Prostate gland (tissue), 2 donors: ENCODE measurements around the gene ELK4. TPM values are rescaled to one million over a fixed set of nuclear protein-coding genes. Genes with fewer than 3 reads are reported as not detected.

ENCODE experiments used
- DNase-seq: peaks from one replicate; pipeline ENCODE4 v3.0.0-alpha.2; 2019; ENCODE audit warnings: low spot score
- H3K27ac ChIP-seq, 2 donors: fragments of 200-600 bp; sonication (generic); 2 replicates each; pipeline ENCODE4 v1.5.1; 2017 to 2019
- H3K27me3 ChIP-seq: fragments of 200-600 bp; sonication (generic); replicated peaks from 2 replicates; pipeline ENCODE4 v1.5.1; 2019; ENCODE audit not compliant: insufficient read depth
- H3K36me3 ChIP-seq, 2 donors: fragments of 200-600 bp; sonication (generic); 1 replicate in 1 of 2; 2 replicates in 1 of 2; pipeline versions ENCODE4 v1.5.1 to v1.8.1; 2017 to 2019
- H3K4me1 ChIP-seq: fragments of 200-600 bp; sonication (generic); replicated peaks from 2 replicates; pipeline ENCODE4 v1.5.1; 2019
- H3K4me3 ChIP-seq, 2 donors: fragments of 200-600 bp; sonication (generic); 2 replicates each; pipeline ENCODE4 v1.5.1; 2017 to 2019
- H3K9me3 ChIP-seq: fragments of 200-600 bp; sonication (generic); 2 replicates; pipeline ENCODE4 v1.5.1; 2017
- CTCF ChIP-seq, 4 experiments: fragments of 200-600 bp in 2 of 4; fragments of 450-650 bp in 2 of 4; sonication (generic) in 2 of 4; IDR thresholded peaks; 1 replicate in 3 of 4; 2 replicates in 1 of 4; pipeline ENCODE4 v1.5.1; 2016 to 2019; ENCODE audit warnings: antibody characterized with exemption in 4 of 4, mild to moderate bottlenecking in 2 of 4, moderate library complexity in 2 of 4
- POLR2A ChIP-seq: fragments of 450-650 bp; IDR thresholded peaks from one replicate; pipeline ENCODE4 v1.6.1; 2016; ENCODE audit warnings: antibody characterized with exemption, mild to moderate bottlenecking
- POLR2AphosphoS5 ChIP-seq: sonication (generic); formaldehyde crosslinking; IDR thresholded peaks from one replicate; pipeline ENCODE4 v1.6.1; 2017; ENCODE audit warnings: antibody characterized with exemption
- WGBS: methylation state at CpG from one replicate; pipeline ENCODE4 v1.1.5; 2018; 5-methylcytosine and 5-hydroxymethylcytosine counted together
- intact Hi-C: fragments of 100-400 bp; cut with DNase I; formaldehyde crosslinking; loops from one replicate; pipeline ENCODE4 v1.14.2; 2022
- total RNA-seq, 2 donors: library from RNA; depleted of rRNA; stranded (reverse); fragments of >200 nt; gene quantifications; one replicate each; pipeline ENCODE4 v1.1.0, GENCODE V29; 2016

ELK4 gene
- total RNA-seq, 2 donors from 2014 or later = 58.8 to 62.7 TPM

DNA sequence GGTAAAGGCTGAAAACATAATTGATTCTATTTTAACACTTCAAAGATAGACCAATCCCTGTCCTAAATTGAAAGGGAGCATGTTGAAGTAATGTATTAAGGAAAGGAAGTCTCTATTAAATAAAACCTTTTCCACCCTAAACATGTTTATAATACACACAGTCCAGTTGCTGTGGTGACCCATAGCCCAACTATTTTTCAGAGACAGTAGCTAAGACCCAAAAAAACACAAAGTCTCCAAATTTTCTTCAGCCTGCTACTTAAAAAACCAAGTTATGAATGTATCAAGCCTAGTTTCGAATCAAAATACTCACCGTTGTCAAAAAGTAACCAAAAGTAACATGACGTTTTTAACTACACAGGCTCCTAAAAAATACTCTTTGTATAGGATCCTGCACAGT, 1.6 kb downstream of the ELK4 start:
- H3K36me3 ChIP-seq = no peaks in the 10 kb centered on the region
- TF ChIP-seq POLR2A (no peak), POLR2AphosphoS5 (no peak), CTCF (IDR thresholded peaks at IDR 0.05) (no peak)
- DNase-seq = no peak
- no peaks in the 10 kb centered on the region for H3K9me3 ChIP-seq
- peaks cover 2% of the 10 kb centered on the region for H3K4me1 ChIP-seq
- intact Hi-C loops = loop anchor here (5.0 kb wide), 1 partner anchor 103 kb away; no protein-coding TSS in a partner anchor
- WGBS = 19% methylated on average over 3 of the region's 3 CpGs
- H3K27me3 ChIP-seq = no peaks in the 10 kb centered on the region
- H3K4me3 ChIP-seq = peak overlapping the region in 1 of 2 donors; percentile 60
- H3K27ac ChIP-seq = peak overlapping the region; percentile 89 to 94

- peak overlapping the region in 1 of 2 donors; percentile 94 for H3K27ac ChIP-seq
Measured at GRCh38 chr1:205629751-205630150, 2.1 kb downstream of the ELK4 start.

GRCh38 chr1:205627956-205628355, 3.9 kb downstream of the ELK4 start:
- DNase-seq = no peak
- H3K9me3 ChIP-seq = no peaks in the 10 kb centered on the region
- no peaks in the 10 kb centered on the region for H3K27me3 ChIP-seq
- TF ChIP-seq POLR2A (no peak), CTCF (IDR thresholded peaks at IDR 0.05) (no peak), POLR2AphosphoS5 (no peak)
- intact Hi-C loops = no loop called here
- H3K4me3 ChIP-seq = no peak overlapping the region
- no peak overlapping the region for H3K27ac ChIP-seq
- WGBS = 85% methylated on average over 8 of the region's 8 CpGs
- peaks cover 2% of the 10 kb centered on the region for H3K4me1 ChIP-seq
- H3K36me3 ChIP-seq = no peaks in the 10 kb centered on the region

More at GRCh38 chr1:205629751-205630150, 2.1 kb downstream of the ELK4 start:
- peaks cover 2% of the 10 kb centered on the region for H3K4me1 ChIP-seq
- WGBS = 83% methylated on average over 6 of the region's 6 CpGs
- H3K36me3 ChIP-seq = no peaks in the 10 kb centered on the region
- H3K9me3 ChIP-seq = no peaks in the 10 kb centered on the region
- H3K4me3 ChIP-seq = no peak overlapping the region
- TF ChIP-seq POLR2A = no peak
- no peak for TF ChIP-seq CTCF (IDR thresholded peaks at IDR 0.05)
- no peak for TF ChIP-seq POLR2AphosphoS5
- intact Hi-C loops = loop anchor here (5.0 kb wide), 1 partner anchor 102 kb away; no protein-coding TSS in a partner anchor
- no peak for DNase-seq
- H3K27me3 ChIP-seq = no peaks in the 10 kb centered on the region

GRCh38 chr1:205626216-205626615, 5.6 kb downstream of the ELK4 start:
- intact Hi-C loops = no loop called here
- WGBS = 87% methylated on average over 3 of the region's 3 CpGs
- Histone ChIP-seq H3K9me3 (no peaks in the 10 kb centered on the region), H3K27me3 (no peaks in the 10 kb centered on the region), H3K4me3 (no peak overlapping the region), H3K27ac (no peak overlapping the region), H3K36me3 (no peaks in the 10 kb centered on the region), H3K4me1 (peaks cover 2% of the 10 kb centered on the region)
- DNase-seq = no peak
- TF ChIP-seq CTCF (IDR thresholded peaks at IDR 0.05) (no peak), POLR2A (no peak), POLR2AphosphoS5 (no peak)

- WGBS = 79% methylated on average over 4 of the region's 4 CpGs
Measured at GRCh38 chr1:205623646-205624045, 8.2 kb downstream of the ELK4 start.

More at GRCh38 chr1:205623646-205624045, 8.2 kb downstream of the ELK4 start:
- H3K27ac ChIP-seq = no peak overlapping the region
- intact Hi-C loops = no loop called here
- DNase-seq = no peak
- no peaks in the 10 kb centered on the region for H3K27me3 ChIP-seq
- no peaks in the 10 kb centered on the region for H3K36me3 ChIP-seq
- TF ChIP-seq POLR2A = no peak
- no peak for TF ChIP-seq CTCF (IDR thresholded peaks at IDR 0.05)
- no peak for TF ChIP-seq POLR2AphosphoS5
- no peak overlapping the region for H3K4me3 ChIP-seq
- no peaks in the 10 kb centered on the region for H3K9me3 ChIP-seq
- H3K4me1 ChIP-seq = peaks cover 2% of the 10 kb centered on the region
